Progenitor cell of endocrine pancreas (in vitro differentiated cells): ENCODE results near the gene SPOCK2. TPM values are rescaled to one million over a fixed set of nuclear protein-coding genes. Genes with fewer than 3 reads are reported as not detected.
"Not testable (repeated sequence)": the region's sequence is repeated elsewhere in the genome, so short reads cannot be mapped to it uniquely, and the experiment has no call there.

Source experiments
- DNase-seq: peaks from one replicate; pipeline ENCODE4 v3.0.0; 2021; ENCODE audit warnings: low spot score; ENCODE audit not compliant: unreplicated experiment
- H3K27ac Mint-ChIP-seq: 2 replicates; pipeline ENCODE4 v1.8.0; 2021; ENCODE audit warnings: mild to moderate bottlenecking, moderate library complexity, mixed read lengths
- H3K27me3 Mint-ChIP-seq: 2 replicates; pipeline ENCODE4 v1.8.0; 2021; ENCODE audit warnings: mixed read lengths
- H3K36me3 Mint-ChIP-seq: 2 replicates; pipeline ENCODE4 v1.8.0; 2022; ENCODE audit warnings: mixed read lengths; ENCODE audit not compliant: insufficient read depth
- H3K4me1 Mint-ChIP-seq: 2 replicates; pipeline ENCODE4 v1.8.0; 2021; ENCODE audit warnings: low read depth, mixed read lengths
- H3K4me3 Mint-ChIP-seq: 2 replicates; pipeline ENCODE4 v1.8.0; 2021; ENCODE audit warnings: low read depth, mild to moderate bottlenecking, moderate library complexity, mixed read lengths
- H3K9me3 Mint-ChIP-seq: 2 replicates; pipeline ENCODE4 v1.8.0; 2021; ENCODE audit warnings: low read depth, mixed read lengths
- total RNA-seq: library from RNA; stranded (reverse); gene quantifications from 2 replicates; pipeline ENCODE4 v1.2.1, GENCODE V29; 2021
- TF ChIP-seq, protein P1 (sequence below): fragments of 200-600 bp; sonication (generic); IDR thresholded peaks from one replicate; pipeline ENCODE4 v1.5.0; 2021; ENCODE audit warnings: antibody characterized with exemption, mild to moderate bottlenecking; ENCODE audit not compliant: unreplicated experiment

The SPOCK2 gene
- total RNA-seq, 1 donor from 2014 or later, result 47.7 TPM

GRCh38 chr10:72114706-72115450 lies 26.5 kb upstream of the SPOCK2 start:
- Mint-ChIP-seq H3K9me3 (peaks cover 13% of the 10 kb centered on the region), H3K4me1 (peaks cover 10% of the 10 kb centered on the region), H3K36me3 (peaks cover 27% of the 10 kb centered on the region), H3K27ac (peak overlapping the region; percentile 64), H3K4me3 (no peak overlapping the region), H3K27me3 (no peaks in the 10 kb centered on the region)
- TF ChIP-seq, protein P1, sequence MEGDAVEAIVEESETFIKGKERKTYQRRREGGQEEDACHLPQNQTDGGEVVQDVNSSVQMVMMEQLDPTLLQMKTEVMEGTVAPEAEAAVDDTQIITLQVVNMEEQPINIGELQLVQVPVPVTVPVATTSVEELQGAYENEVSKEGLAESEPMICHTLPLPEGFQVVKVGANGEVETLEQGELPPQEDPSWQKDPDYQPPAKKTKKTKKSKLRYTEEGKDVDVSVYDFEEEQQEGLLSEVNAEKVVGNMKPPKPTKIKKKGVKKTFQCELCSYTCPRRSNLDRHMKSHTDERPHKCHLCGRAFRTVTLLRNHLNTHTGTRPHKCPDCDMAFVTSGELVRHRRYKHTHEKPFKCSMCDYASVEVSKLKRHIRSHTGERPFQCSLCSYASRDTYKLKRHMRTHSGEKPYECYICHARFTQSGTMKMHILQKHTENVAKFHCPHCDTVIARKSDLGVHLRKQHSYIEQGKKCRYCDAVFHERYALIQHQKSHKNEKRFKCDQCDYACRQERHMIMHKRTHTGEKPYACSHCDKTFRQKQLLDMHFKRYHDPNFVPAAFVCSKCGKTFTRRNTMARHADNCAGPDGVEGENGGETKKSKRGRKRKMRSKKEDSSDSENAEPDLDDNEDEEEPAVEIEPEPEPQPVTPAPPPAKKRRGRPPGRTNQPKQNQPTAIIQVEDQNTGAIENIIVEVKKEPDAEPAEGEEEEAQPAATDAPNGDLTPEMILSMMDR, result no peak
- no peak for DNase-seq

GRCh38 chr10:72110673-72111401 lies 22.5 kb upstream of the SPOCK2 start:
- no peak for DNase-seq
- TF ChIP-seq, protein P1, result no peak
- peaks cover 3% of the 10 kb centered on the region for H3K9me3 Mint-ChIP-seq
- H3K4me3 Mint-ChIP-seq, result no peak overlapping the region
- peaks cover 32% of the 10 kb centered on the region for H3K4me1 Mint-ChIP-seq
- H3K27ac Mint-ChIP-seq, result no peak overlapping the region
- no peaks in the 10 kb centered on the region for H3K27me3 Mint-ChIP-seq
- peaks cover 12% of the 10 kb centered on the region for H3K36me3 Mint-ChIP-seq

- no peaks in the 10 kb centered on the region for H3K27me3 Mint-ChIP-seq
- no peak overlapping the region for H3K4me3 Mint-ChIP-seq
- H3K27ac Mint-ChIP-seq, result peak overlapping the region; percentile 18
- DNase-seq, result no peak
- peaks cover 35% of the 10 kb centered on the region for H3K4me1 Mint-ChIP-seq
- peaks cover 5% of the 10 kb centered on the region for H3K36me3 Mint-ChIP-seq
- H3K9me3 Mint-ChIP-seq, result no peaks in the 10 kb centered on the region
- TF ChIP-seq, protein P1, result no peak
Observed at GRCh38 chr10:72109636-72110157, 21.3 kb upstream of the SPOCK2 start.

DNA sequence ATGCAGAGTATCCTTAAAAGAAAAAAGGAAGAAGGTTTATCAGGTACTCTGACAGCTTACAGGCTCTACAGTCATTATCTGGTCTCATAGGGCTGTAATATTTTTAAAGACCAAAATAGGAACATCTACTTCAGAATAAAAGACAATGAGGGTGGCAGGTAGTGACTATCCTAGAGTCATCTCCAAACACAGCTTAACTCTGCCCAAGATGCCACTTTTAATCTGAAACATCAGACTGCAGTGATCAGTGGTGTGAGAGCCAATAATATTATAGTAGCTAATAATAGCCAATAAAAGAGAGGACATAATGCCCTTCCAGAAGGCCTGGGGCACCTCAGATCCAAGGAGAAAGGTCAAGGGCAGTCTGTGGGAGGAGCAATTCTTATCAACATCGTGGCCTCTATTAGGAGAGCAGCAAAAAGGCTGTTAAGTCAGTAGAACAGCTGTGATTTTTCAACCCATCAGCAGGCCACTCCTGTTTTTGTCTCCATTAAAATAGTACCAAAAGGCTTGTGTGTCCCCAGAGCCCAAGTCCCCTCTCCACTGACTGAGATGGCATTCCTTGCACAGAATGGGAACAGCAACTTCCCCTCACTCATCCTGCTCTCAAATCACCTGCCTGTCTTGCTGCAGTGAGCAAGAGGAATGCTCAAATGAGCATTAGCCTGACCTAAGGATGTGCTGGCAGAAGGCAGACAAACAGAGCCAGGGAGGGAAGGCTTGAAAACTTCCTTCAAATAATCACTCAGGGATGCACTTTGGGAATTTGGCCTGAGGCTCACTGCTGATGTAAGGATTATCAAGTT lies 20.7 kb upstream of the SPOCK2 start:
- Mint-ChIP-seq H3K27me3 (no peaks in the 10 kb centered on the region), H3K27ac (peak overlapping the region; percentile 18), H3K4me1 (peaks cover 39% of the 10 kb centered on the region), H3K36me3 (peaks cover 5% of the 10 kb centered on the region), H3K4me3 (no peak overlapping the region), H3K9me3 (no peaks in the 10 kb centered on the region)
- TF ChIP-seq, protein P1, result no peak
- DNase-seq, result no peak

DNA sequence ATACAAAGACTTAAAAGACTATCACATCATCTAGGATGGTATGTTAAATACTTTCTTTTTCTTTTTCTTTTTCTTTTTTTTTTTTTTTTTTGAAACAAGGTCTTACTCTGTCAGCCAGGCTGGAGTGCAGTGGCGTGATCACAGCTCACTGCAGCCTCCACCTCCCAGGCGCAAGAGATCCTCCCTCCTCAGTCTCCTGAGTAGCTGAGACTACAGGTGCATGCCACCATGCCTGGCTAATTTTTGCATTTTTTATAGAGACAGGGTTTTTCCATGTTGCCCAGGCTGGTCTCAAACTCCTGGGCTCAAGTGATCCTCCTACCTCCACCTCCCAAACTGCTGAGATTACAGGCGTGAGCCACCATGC lies 19.6 kb upstream of the SPOCK2 start:
- H3K4me3 Mint-ChIP-seq, H3K27me3 Mint-ChIP-seq, DNase-seq, H3K36me3 Mint-ChIP-seq, H3K9me3 Mint-ChIP-seq, H3K27ac Mint-ChIP-seq: not testable (repeated sequence)
- H3K4me1 Mint-ChIP-seq, result peaks cover 43% of the 10 kb centered on the region
